GM18526 (cell line): ENCODE data around the gene RNF4.

Experiments
- POLR2A ChIP-seq: IDR thresholded peaks from 3 replicates; pipeline ENCODE4 v1.6.1; 2011; ENCODE audit not compliant: insufficient read length; ENCODE audit errors: extremely low read depth

The RNF4 gene

GRCh38 chr4:2462218-2462991, 6.5 kb upstream of the RNF4 start:
- TF ChIP-seq POLR2A = peak; percentile 17

GRCh38 chr4:2462992-2463762, 5.7 kb upstream of the RNF4 start:
- TF ChIP-seq POLR2A = no peak

GRCh38 chr4:2465032-2465431, 3.9 kb upstream of the RNF4 start:
- no peak for TF ChIP-seq POLR2A

GRCh38 chr4:2469192-2469984, 482 bp downstream of the RNF4 start:
- TF ChIP-seq POLR2A = peak; percentile 21

GRCh38 chr4:2470791-2471190, 1.9 kb downstream of the RNF4 start:
- no peak for TF ChIP-seq POLR2A

- no peak for TF ChIP-seq POLR2A
These were observed 3.3 kb downstream of the RNF4 start for GRCh38 chr4:2472187-2472586.

GRCh38 chr4:2478229-2478628, 9.3 kb downstream of the RNF4 start:
- TF ChIP-seq POLR2A = no peak

- TF ChIP-seq POLR2A = no peak
These were observed 11.7 kb downstream of the RNF4 start for GRCh38 chr4:2480649-2481048.

- no peak for TF ChIP-seq POLR2A
These were observed 13.3 kb downstream of the RNF4 start for GRCh38 chr4:2482192-2482591.

- no peak for TF ChIP-seq POLR2A
These were observed 13.8 kb downstream of the RNF4 start for GRCh38 chr4:2482693-2483092.

GRCh38 chr4:2483237-2483636, 14.3 kb downstream of the RNF4 start:
- no peak for TF ChIP-seq POLR2A

- TF ChIP-seq POLR2A = no peak
These were observed 15.3 kb downstream of the RNF4 start for GRCh38 chr4:2484185-2484584.

- no peak for TF ChIP-seq POLR2A
These were observed 16.1 kb downstream of the RNF4 start for GRCh38 chr4:2484993-2485392.

- TF ChIP-seq POLR2A = no peak
These were observed 17.1 kb downstream of the RNF4 start for GRCh38 chr4:2485956-2486355.

- TF ChIP-seq POLR2A = no peak
These were observed 18.1 kb downstream of the RNF4 start for GRCh38 chr4:2486981-2487380.

GRCh38 chr4:2487632-2488031, 18.7 kb downstream of the RNF4 start:
- TF ChIP-seq POLR2A = no peak
